DOHH2 (cell line): ENCODE measurements around the gene ZNF668.
"Not testable (repeated sequence)": the region's sequence is repeated elsewhere in the genome, so short reads cannot be mapped to it uniquely, and the experiment has no call there.

ENCODE experiments used
- H3F3A ChIP-seq: fragments of 200-600 bp; sonication (generic), shearing (Covaris generic); 2 replicates; pipeline ENCODE4 v1.6.0; 2016; ENCODE audit warnings: antibody characterized with exemption, mild to moderate bottlenecking; ENCODE audit not compliant: control insufficient read depth, insufficient read depth
- H3K27ac ChIP-seq: fragments of 200-600 bp; sonication (generic); 2 replicates; pipeline ENCODE4 v1.5.1; 2014; ENCODE audit warnings: low read depth, mild to moderate bottlenecking, low read length, moderate library complexity
- H3K27me3 ChIP-seq: fragments of 200-600 bp; sonication (generic); 2 replicates; pipeline ENCODE4 v1.6.1; 2014; ENCODE audit warnings: mild to moderate bottlenecking, low read length, mixed read lengths; ENCODE audit not compliant: control insufficient read depth
- H3K36me3 ChIP-seq: fragments of 200-600 bp; sonication (generic); 2 replicates; pipeline ENCODE4 v1.6.1; 2014; ENCODE audit warnings: mild to moderate bottlenecking, low read length, moderate library complexity, mixed read lengths; ENCODE audit not compliant: control insufficient read depth
- H3K4me1 ChIP-seq: fragments of 200-600 bp; sonication (generic); 2 replicates; pipeline ENCODE4 v1.6.1; 2014; ENCODE audit warnings: mild to moderate bottlenecking, low read length, mixed read lengths; ENCODE audit not compliant: control insufficient read depth
- H3K4me2 ChIP-seq: fragments of 200-600 bp; sonication (generic); 2 replicates; pipeline ENCODE4 v1.6.0; 2014; ENCODE audit warnings: mild to moderate bottlenecking, low read length, moderate library complexity
- H3K4me3 ChIP-seq: fragments of 200-600 bp; sonication (generic); 2 replicates; pipeline ENCODE4 v1.5.1; 2014; ENCODE audit warnings: mild to moderate bottlenecking, low read length, mixed read lengths
- H3K79me2 ChIP-seq: fragments of 200-600 bp; sonication (generic); 2 replicates; pipeline ENCODE4 v1.6.1; 2014; ENCODE audit warnings: mild to moderate bottlenecking, low read length, mixed read lengths; ENCODE audit not compliant: control insufficient read depth
- H3K9me2 ChIP-seq: fragments of 200-600 bp; sonication (generic); replicated peaks from 2 replicates; pipeline ENCODE4 v1.6.1; 2014; ENCODE audit warnings: mild to moderate bottlenecking, low read length, mixed read lengths; ENCODE audit not compliant: control insufficient read depth
- H3K9me3 ChIP-seq: fragments of 200-600 bp; sonication (generic); 2 replicates; pipeline ENCODE4 v1.6.1; 2014; ENCODE audit warnings: antibody characterized with exemption, low read length, mixed read lengths; ENCODE audit not compliant: control insufficient read depth, insufficient read depth
- H4K20me1 ChIP-seq: fragments of 200-600 bp; sonication (generic); 2 replicates; pipeline ENCODE4 v1.6.0; 2014; ENCODE audit warnings: low read depth, mild to moderate bottlenecking, antibody characterized with exemption, low read length, moderate library complexity; ENCODE audit not compliant: control insufficient read depth, insufficient read depth
- EZH2phosphoT487 ChIP-seq: fragments of 200-600 bp; sonication (generic); IDR thresholded peaks from 2 replicates; pipeline ENCODE4 v1.6.1; 2017; ENCODE audit warnings: borderline replicate concordance, mild to moderate bottlenecking, antibody characterized with exemption, low read length, moderate library complexity, mixed read lengths
- TF ChIP-seq, protein P1 (sequence below): fragments of 200-600 bp; sonication (generic); IDR thresholded peaks from one replicate; pipeline ENCODE4 v1.5.1; 2014; ENCODE audit warnings: antibody characterized with exemption, mild to moderate bottlenecking, low read depth, low read length; ENCODE audit not compliant: poor library complexity, severe bottlenecking

The ZNF668 gene

DNA sequence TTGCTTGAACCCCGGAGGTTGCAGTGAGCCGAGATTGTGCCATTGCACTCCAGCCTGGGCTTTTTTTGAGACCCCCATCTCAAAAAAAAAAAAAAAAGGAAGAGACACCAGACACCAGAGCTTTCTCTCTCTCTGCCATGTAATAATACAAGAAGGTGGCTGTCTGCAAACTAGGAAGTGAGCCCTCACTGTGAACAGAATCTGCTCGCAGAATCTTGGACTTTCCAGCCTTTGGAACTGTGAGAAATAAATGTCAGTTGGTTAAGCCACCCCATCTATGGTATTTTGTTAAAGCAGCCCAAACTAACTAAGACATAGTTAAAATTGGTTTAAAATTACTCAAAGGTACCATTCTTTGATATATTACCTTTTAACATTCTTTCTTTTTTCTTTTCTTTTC is 53.5 kb downstream of the ZNF668 start:
- no peaks in the 10 kb centered on the region for H4K20me1 ChIP-seq
- H3K27ac ChIP-seq = no peak overlapping the region
- H3K36me3 ChIP-seq = no peaks in the 10 kb centered on the region
- no peaks in the 10 kb centered on the region for H3K9me2 ChIP-seq
- TF ChIP-seq, protein P1, sequence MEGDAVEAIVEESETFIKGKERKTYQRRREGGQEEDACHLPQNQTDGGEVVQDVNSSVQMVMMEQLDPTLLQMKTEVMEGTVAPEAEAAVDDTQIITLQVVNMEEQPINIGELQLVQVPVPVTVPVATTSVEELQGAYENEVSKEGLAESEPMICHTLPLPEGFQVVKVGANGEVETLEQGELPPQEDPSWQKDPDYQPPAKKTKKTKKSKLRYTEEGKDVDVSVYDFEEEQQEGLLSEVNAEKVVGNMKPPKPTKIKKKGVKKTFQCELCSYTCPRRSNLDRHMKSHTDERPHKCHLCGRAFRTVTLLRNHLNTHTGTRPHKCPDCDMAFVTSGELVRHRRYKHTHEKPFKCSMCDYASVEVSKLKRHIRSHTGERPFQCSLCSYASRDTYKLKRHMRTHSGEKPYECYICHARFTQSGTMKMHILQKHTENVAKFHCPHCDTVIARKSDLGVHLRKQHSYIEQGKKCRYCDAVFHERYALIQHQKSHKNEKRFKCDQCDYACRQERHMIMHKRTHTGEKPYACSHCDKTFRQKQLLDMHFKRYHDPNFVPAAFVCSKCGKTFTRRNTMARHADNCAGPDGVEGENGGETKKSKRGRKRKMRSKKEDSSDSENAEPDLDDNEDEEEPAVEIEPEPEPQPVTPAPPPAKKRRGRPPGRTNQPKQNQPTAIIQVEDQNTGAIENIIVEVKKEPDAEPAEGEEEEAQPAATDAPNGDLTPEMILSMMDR = no peak
- no peak for TF ChIP-seq EZH2phosphoT487
- H3K9me3 ChIP-seq = no peaks in the 10 kb centered on the region
- no peak overlapping the region for H3K4me2 ChIP-seq
- no peaks in the 10 kb centered on the region for H3K79me2 ChIP-seq
- H3K4me1 ChIP-seq = no peaks in the 10 kb centered on the region
- H3F3A ChIP-seq = no peaks in the 10 kb centered on the region
- no peak overlapping the region for H3K4me3 ChIP-seq
- H3K27me3 ChIP-seq = no peaks in the 10 kb centered on the region

DNA sequence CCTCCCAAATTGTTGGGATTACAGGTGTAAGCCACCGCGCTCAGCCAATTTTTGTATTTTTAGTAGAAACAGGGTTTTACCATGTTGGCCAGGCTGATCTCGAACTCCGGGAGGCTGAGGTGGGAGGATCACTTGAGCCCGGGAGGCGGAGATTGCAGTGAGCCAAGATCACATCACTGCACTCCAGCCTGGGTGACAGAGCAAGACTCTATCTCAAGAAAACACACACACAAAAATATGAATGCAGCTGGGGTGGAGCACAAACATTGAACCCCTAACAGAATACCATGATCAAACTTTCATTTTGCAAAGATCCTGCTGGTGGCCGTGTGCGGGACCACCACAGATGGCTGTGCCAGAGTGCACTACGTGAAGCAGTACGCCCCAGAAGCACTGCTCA is 56.3 kb downstream of the ZNF668 start:
- not testable (repeated sequence) for H3K9me2 ChIP-seq, H3K9me3 ChIP-seq, H4K20me1 ChIP-seq, H3K36me3 ChIP-seq, H3F3A ChIP-seq, H3K27me3 ChIP-seq, H3K4me2 ChIP-seq, H3K79me2 ChIP-seq, H3K4me3 ChIP-seq, H3K4me1 ChIP-seq, H3K27ac ChIP-seq

DNA sequence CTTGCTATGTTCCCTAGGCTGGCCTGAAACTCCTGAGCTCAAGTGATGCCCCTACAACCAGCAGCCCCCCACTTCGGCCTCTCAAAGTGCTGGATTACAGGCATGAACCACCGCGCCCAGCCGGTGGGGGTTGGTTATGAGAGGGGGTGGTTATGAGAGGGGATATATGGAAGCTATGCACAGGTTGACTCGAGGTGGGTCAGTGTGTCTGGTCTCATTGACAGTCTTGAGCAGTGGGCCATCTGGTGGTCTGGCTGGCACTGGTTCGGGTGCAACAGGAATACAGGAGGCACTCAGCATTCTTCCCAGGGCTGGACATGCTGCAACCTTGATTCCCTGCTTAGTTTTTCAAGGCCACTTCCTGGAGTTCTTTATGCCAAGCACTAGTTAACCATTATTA is 58.0 kb downstream of the ZNF668 start:
- Histone ChIP-seq H3K79me2 (no peaks in the 10 kb centered on the region), H3F3A (no peaks in the 10 kb centered on the region), H3K9me3 (no peaks in the 10 kb centered on the region), H3K36me3 (no peaks in the 10 kb centered on the region), H3K4me3 (no peak overlapping the region), H3K27me3 (peaks cover 2% of the 10 kb centered on the region; the same call in 1 of the 2 replicates), H3K4me2 (no peak overlapping the region), H3K27ac (no peak overlapping the region), H4K20me1 (no peaks in the 10 kb centered on the region), H3K4me1 (0 out of 2 replicates have a peak, but pooled peaks cover 3% of the 10 kb centered on the region), H3K9me2 (no peaks in the 10 kb centered on the region)
- no peak for TF ChIP-seq EZH2phosphoT487

- not testable (repeated sequence) for H3F3A ChIP-seq, H3K4me1 ChIP-seq, H3K27ac ChIP-seq, H3K9me2 ChIP-seq, H4K20me1 ChIP-seq, H3K4me2 ChIP-seq, H3K79me2 ChIP-seq, H3K36me3 ChIP-seq, H3K9me3 ChIP-seq, H3K27me3 ChIP-seq, H3K4me3 ChIP-seq
Measured at GRCh38 chr16:31013292-31013691, 60.7 kb downstream of the ZNF668 start.

DNA sequence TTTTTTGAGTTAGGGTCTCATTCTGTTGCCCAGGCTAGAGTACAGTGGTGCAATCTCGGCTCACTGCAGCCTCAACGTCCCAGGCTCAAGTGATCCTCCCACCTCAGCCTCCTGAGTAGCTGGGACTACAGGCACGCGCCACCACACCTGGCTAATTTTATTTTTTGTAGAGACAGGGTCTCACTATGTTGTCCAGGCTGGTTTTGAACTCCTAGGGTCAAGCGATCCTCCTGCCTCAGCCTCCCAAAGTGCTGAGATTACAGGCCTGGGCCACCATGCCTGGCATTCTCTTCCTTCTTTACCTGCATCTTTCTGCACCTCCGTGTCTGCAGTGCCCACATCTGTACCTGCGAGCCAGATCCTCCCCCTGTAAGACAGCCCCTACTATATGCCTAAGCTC is 62.2 kb downstream of the ZNF668 start:
- not testable (repeated sequence) for H3K27ac ChIP-seq, H3K79me2 ChIP-seq, H3K27me3 ChIP-seq, H4K20me1 ChIP-seq, H3K9me3 ChIP-seq, H3K4me2 ChIP-seq, H3K4me1 ChIP-seq, H3F3A ChIP-seq, H3K4me3 ChIP-seq, H3K9me2 ChIP-seq, H3K36me3 ChIP-seq
